DOHH2 (cell line): ENCODE data around the gene EIPR1.

Experiments
- H3F3A ChIP-seq: fragments of 200-600 bp; sonication (generic), shearing (Covaris generic); 2 replicates; pipeline ENCODE4 v1.6.0; 2016; ENCODE audit warnings: antibody characterized with exemption, mild to moderate bottlenecking; ENCODE audit not compliant: control insufficient read depth, insufficient read depth
- H3K27ac ChIP-seq: fragments of 200-600 bp; sonication (generic); 2 replicates; pipeline ENCODE4 v1.5.1; 2014; ENCODE audit warnings: low read depth, mild to moderate bottlenecking, low read length, moderate library complexity
- H3K27me3 ChIP-seq: fragments of 200-600 bp; sonication (generic); 2 replicates; pipeline ENCODE4 v1.6.1; 2014; ENCODE audit warnings: mild to moderate bottlenecking, low read length, mixed read lengths; ENCODE audit not compliant: control insufficient read depth
- H3K36me3 ChIP-seq: fragments of 200-600 bp; sonication (generic); 2 replicates; pipeline ENCODE4 v1.6.1; 2014; ENCODE audit warnings: mild to moderate bottlenecking, low read length, moderate library complexity, mixed read lengths; ENCODE audit not compliant: control insufficient read depth
- H3K4me1 ChIP-seq: fragments of 200-600 bp; sonication (generic); 2 replicates; pipeline ENCODE4 v1.6.1; 2014; ENCODE audit warnings: mild to moderate bottlenecking, low read length, mixed read lengths; ENCODE audit not compliant: control insufficient read depth
- H3K4me2 ChIP-seq: fragments of 200-600 bp; sonication (generic); 2 replicates; pipeline ENCODE4 v1.6.0; 2014; ENCODE audit warnings: mild to moderate bottlenecking, low read length, moderate library complexity
- H3K4me3 ChIP-seq: fragments of 200-600 bp; sonication (generic); 2 replicates; pipeline ENCODE4 v1.5.1; 2014; ENCODE audit warnings: mild to moderate bottlenecking, low read length, mixed read lengths
- H3K79me2 ChIP-seq: fragments of 200-600 bp; sonication (generic); 2 replicates; pipeline ENCODE4 v1.6.1; 2014; ENCODE audit warnings: mild to moderate bottlenecking, low read length, mixed read lengths; ENCODE audit not compliant: control insufficient read depth
- H3K9me2 ChIP-seq: fragments of 200-600 bp; sonication (generic); replicated peaks from 2 replicates; pipeline ENCODE4 v1.6.1; 2014; ENCODE audit warnings: mild to moderate bottlenecking, low read length, mixed read lengths; ENCODE audit not compliant: control insufficient read depth
- H3K9me3 ChIP-seq: fragments of 200-600 bp; sonication (generic); 2 replicates; pipeline ENCODE4 v1.6.1; 2014; ENCODE audit warnings: antibody characterized with exemption, low read length, mixed read lengths; ENCODE audit not compliant: control insufficient read depth, insufficient read depth
- H4K20me1 ChIP-seq: fragments of 200-600 bp; sonication (generic); 2 replicates; pipeline ENCODE4 v1.6.0; 2014; ENCODE audit warnings: low read depth, mild to moderate bottlenecking, antibody characterized with exemption, low read length, moderate library complexity; ENCODE audit not compliant: control insufficient read depth, insufficient read depth
- CTCF ChIP-seq: fragments of 200-600 bp; sonication (generic); IDR thresholded peaks from one replicate; pipeline ENCODE4 v1.5.1; 2014; ENCODE audit warnings: antibody characterized with exemption, mild to moderate bottlenecking, low read depth, low read length; ENCODE audit not compliant: poor library complexity, severe bottlenecking
- EZH2phosphoT487 ChIP-seq: fragments of 200-600 bp; sonication (generic); IDR thresholded peaks from 2 replicates; pipeline ENCODE4 v1.6.1; 2017; ENCODE audit warnings: borderline replicate concordance, mild to moderate bottlenecking, antibody characterized with exemption, low read length, moderate library complexity, mixed read lengths

Gene EIPR1

GRCh38 chr2:3256605-3257004 is 121.0 kb downstream of the EIPR1 start:
- no peaks in the 10 kb centered on the region for H4K20me1 ChIP-seq
- H3K27me3 ChIP-seq, result no peaks in the 10 kb centered on the region
- no peaks in the 10 kb centered on the region for H3F3A ChIP-seq
- no peaks in the 10 kb centered on the region for H3K79me2 ChIP-seq
- H3K4me1 ChIP-seq, result peaks cover 8% of the 10 kb centered on the region
- no peaks in the 10 kb centered on the region for H3K9me2 ChIP-seq
- H3K36me3 ChIP-seq, result peaks cover 21% of the 10 kb centered on the region
- TF ChIP-seq CTCF, result no peak
- no peak for TF ChIP-seq EZH2phosphoT487
- H3K9me3 ChIP-seq, result no peaks in the 10 kb centered on the region; the same call in 1 of the 2 replicates
- no peak overlapping the region for H3K4me3 ChIP-seq
- H3K27ac ChIP-seq, result no peak overlapping the region
- H3K4me2 ChIP-seq, result no peak overlapping the region

GRCh38 chr2:3256157-3256556 is 121.5 kb downstream of the EIPR1 start:
- H3F3A ChIP-seq, result no peaks in the 10 kb centered on the region
- H3K9me3 ChIP-seq, result no peaks in the 10 kb centered on the region; the same call in 1 of the 2 replicates
- peaks cover 21% of the 10 kb centered on the region for H3K36me3 ChIP-seq
- H3K27ac ChIP-seq, result no peak overlapping the region
- H3K4me3 ChIP-seq, result no peak overlapping the region
- H3K27me3 ChIP-seq, result no peaks in the 10 kb centered on the region
- H3K4me2 ChIP-seq, result no peak overlapping the region
- H4K20me1 ChIP-seq, result no peaks in the 10 kb centered on the region
- H3K79me2 ChIP-seq, result no peaks in the 10 kb centered on the region
- TF ChIP-seq EZH2phosphoT487, result no peak
- TF ChIP-seq CTCF, result no peak
- H3K4me1 ChIP-seq, result peaks cover 8% of the 10 kb centered on the region
- no peaks in the 10 kb centered on the region for H3K9me2 ChIP-seq

- Histone ChIP-seq H3K4me2 (0 out of 2 replicates have a peak overlapping the region, but pooled peaks have one; percentile 12), H3K9me2 (no peaks in the 10 kb centered on the region), H4K20me1 (no peaks in the 10 kb centered on the region), H3K9me3 (peaks cover 5% of the 10 kb centered on the region; the same call in 1 of the 2 replicates), H3K36me3 (peaks cover 21% of the 10 kb centered on the region), H3F3A (no peaks in the 10 kb centered on the region), H3K27ac (no peak overlapping the region), H3K4me3 (no peak overlapping the region), H3K4me1 (peaks cover 8% of the 10 kb centered on the region), H3K79me2 (no peaks in the 10 kb centered on the region), H3K27me3 (no peaks in the 10 kb centered on the region)
- TF ChIP-seq CTCF (no peak), EZH2phosphoT487 (no peak)
These were observed 123.1 kb downstream of the EIPR1 start for GRCh38 chr2:3254442-3254941.
